Kidney (tissue), 14 donors: Measurements from ENCODE around the gene SCAMP2. TPM values are rescaled to one million over a fixed set of nuclear protein-coding genes. Genes with fewer than 3 reads are reported as not detected.
"Not testable (repeated sequence)": the region's sequence is repeated elsewhere in the genome, so short reads cannot be mapped to it uniquely, and the experiment has no call there.

Experiments
- DNase-seq, 5 donors: peaks; one replicate each; pipeline ENCODE4 v3.0.0-alpha.2; 2013 to 2020
- FAIRE-seq: peaks from 2 replicates; lab custom pipeline; 2012; peaks lifted over from hg19 to GRCh38; lab: Jason Lieb, UNC
- H3K27ac ChIP-seq, 2 donors: one replicate each; pipeline ENCODE4 v1.7.0; 2013; ENCODE audit warnings: low read depth in 2 of 2, low read length in 2 of 2, inconsistent platforms in 1 of 2
- H3K27me3 ChIP-seq: one replicate; pipeline ENCODE4 v1.7.1; 2013; ENCODE audit warnings: low read length, inconsistent platforms; ENCODE audit not compliant: control insufficient read depth, insufficient read depth
- H3K36me3 ChIP-seq, 3 donors: one replicate each; pipeline versions ENCODE4 v1.7.0 to v1.7.1; 2013; ENCODE audit warnings: low read length in 3 of 3, control low read depth in 1 of 3, inconsistent platforms in 1 of 3; ENCODE audit not compliant: insufficient read depth in 3 of 3, control insufficient read depth in 2 of 3
- H3K4me1 ChIP-seq, 3 donors: one replicate each; pipeline versions ENCODE4 v1.7.0 to v1.7.1; 2013; ENCODE audit warnings: low read length in 3 of 3, inconsistent platforms in 1 of 3, low read depth in 1 of 3; ENCODE audit not compliant: control insufficient read depth in 2 of 3, insufficient read depth in 2 of 3
- H3K4me3 ChIP-seq, 3 donors: one replicate each; pipeline versions ENCODE4 v1.7.0 to v1.8.1; 2013; ENCODE audit warnings: low read length in 3 of 3, control low read depth in 1 of 3, inconsistent platforms in 1 of 3
- H3K9ac ChIP-seq, 3 donors: one replicate each; pipeline versions ENCODE4 v1.7.0 to v1.7.1; 2013; ENCODE audit warnings: low read length in 3 of 3, control low read depth in 1 of 3, inconsistent platforms in 1 of 3
- H3K9me3 ChIP-seq, 3 donors: one replicate each; pipeline versions ENCODE4 v1.7.0 to v1.7.1; 2013; ENCODE audit warnings: low read length in 3 of 3, control low read depth in 1 of 3, inconsistent platforms in 1 of 3; ENCODE audit not compliant: control insufficient read depth in 2 of 3, insufficient read depth in 1 of 3
- intact Hi-C: fragments of 100-400 bp; cut with DNase I; formaldehyde crosslinking; loops from one replicate; pipeline ENCODE4 v1.11.1; 2022
- polyA plus RNA-seq: library from polyadenylated mRNA; stranded (reverse); fragments of 350-450 nt; fragmentation: Illumina TruSeq; extraction: RNeasy Lipid Tissue Mini Kit (QIAGEN cat#74804); gene quantifications from one replicate; pipeline ENCODE4 v1.2.3, GENCODE V29; 2014; ENCODE audit warnings: low read depth, low replicate concordance; ENCODE audit not compliant: insufficient read depth
- total RNA-seq: library from RNA; stranded (reverse); fragmentation: NEBNext Ultra II Directional; extraction: Animal tissue kit (Norgen Biotek cat#: 25700); gene quantifications from one replicate; pipeline ENCODE4 v1.2.1, GENCODE V29; 2021
- TF ChIP-seq, protein P1 (sequence below): IDR thresholded peaks from 3 replicates; pipeline ENCODE4 v1.5.1; 2012; ENCODE audit warnings: mild to moderate bottlenecking, moderate library complexity, borderline replicate concordance; ENCODE audit not compliant: insufficient read depth; ENCODE audit errors: extremely low read depth
- donor health status: control.
- donor health status: control.
- donor health status: control.
- donor health status: control.
- donor health status: control.
- donor health status: DM: yes; HTN: yes; CAD: no.
- donor health status: Normal renal cell carcinoma (clear cell type).

Gene SCAMP2
- total and polyA plus RNA-seq, 2 donors from 2014 or later = 87.9 to 102 TPM

GRCh38 chr15:74901612-74902063 lies 28.5 kb upstream of the SCAMP2 start:
- Histone ChIP-seq H3K27ac (no peak overlapping the region), H3K4me1 (peaks cover 3 to 18% (median 3%) of the 10 kb centered on the region in 3 donors), H3K9me3 (no peaks in the 10 kb centered on the region), H3K27me3 (no peaks in the 10 kb centered on the region), H3K9ac (no peak overlapping the region), H3K4me3 (no peak overlapping the region), H3K36me3 (peaks cover 3 to 39% (median 30%) of the 10 kb centered on the region in 3 donors)
- intact Hi-C loops = no loop called here
- FAIRE-seq = no peak
- TF ChIP-seq, protein P1, sequence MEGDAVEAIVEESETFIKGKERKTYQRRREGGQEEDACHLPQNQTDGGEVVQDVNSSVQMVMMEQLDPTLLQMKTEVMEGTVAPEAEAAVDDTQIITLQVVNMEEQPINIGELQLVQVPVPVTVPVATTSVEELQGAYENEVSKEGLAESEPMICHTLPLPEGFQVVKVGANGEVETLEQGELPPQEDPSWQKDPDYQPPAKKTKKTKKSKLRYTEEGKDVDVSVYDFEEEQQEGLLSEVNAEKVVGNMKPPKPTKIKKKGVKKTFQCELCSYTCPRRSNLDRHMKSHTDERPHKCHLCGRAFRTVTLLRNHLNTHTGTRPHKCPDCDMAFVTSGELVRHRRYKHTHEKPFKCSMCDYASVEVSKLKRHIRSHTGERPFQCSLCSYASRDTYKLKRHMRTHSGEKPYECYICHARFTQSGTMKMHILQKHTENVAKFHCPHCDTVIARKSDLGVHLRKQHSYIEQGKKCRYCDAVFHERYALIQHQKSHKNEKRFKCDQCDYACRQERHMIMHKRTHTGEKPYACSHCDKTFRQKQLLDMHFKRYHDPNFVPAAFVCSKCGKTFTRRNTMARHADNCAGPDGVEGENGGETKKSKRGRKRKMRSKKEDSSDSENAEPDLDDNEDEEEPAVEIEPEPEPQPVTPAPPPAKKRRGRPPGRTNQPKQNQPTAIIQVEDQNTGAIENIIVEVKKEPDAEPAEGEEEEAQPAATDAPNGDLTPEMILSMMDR = peak; percentile 69
- DNase-seq = peak in 4 of 5 donors; percentile 56 to 71 (median 66)

GRCh38 chr15:74897300-74897701 lies 24.1 kb upstream of the SCAMP2 start:
- Histone ChIP-seq H3K4me3 (no peak overlapping the region), H3K27ac (no peak overlapping the region), H3K36me3 (peaks cover 0 to 30% (median 16%) of the 10 kb centered on the region in 3 donors), H3K4me1 (peaks cover 0 to 9% (median 3%) of the 10 kb centered on the region in 3 donors), H3K27me3 (no peaks in the 10 kb centered on the region), H3K9ac (no peak overlapping the region), H3K9me3 (no peaks in the 10 kb centered on the region)
- FAIRE-seq (no peak), DNase-seq (no peak)
- intact Hi-C loops = no loop called here
- TF ChIP-seq, protein P1 = no peak

- Histone ChIP-seq H3K27me3 (no peaks in the 10 kb centered on the region), H3K9ac (no peak overlapping the region), H3K9me3 (no peaks in the 10 kb centered on the region), H3K27ac (no peak overlapping the region), H3K36me3 (peaks cover 0 to 27% (median 16%) of the 10 kb centered on the region in 3 donors), H3K4me3 (no peak overlapping the region), H3K4me1 (peaks cover 0 to 4% (median 0%) of the 10 kb centered on the region in 3 donors)
- no peak for FAIRE-seq
- TF ChIP-seq, protein P1 = no peak
- no peak for DNase-seq
- intact Hi-C loops = no loop called here
Measured at GRCh38 chr15:74896316-74896715, 23.2 kb upstream of the SCAMP2 start.

DNA sequence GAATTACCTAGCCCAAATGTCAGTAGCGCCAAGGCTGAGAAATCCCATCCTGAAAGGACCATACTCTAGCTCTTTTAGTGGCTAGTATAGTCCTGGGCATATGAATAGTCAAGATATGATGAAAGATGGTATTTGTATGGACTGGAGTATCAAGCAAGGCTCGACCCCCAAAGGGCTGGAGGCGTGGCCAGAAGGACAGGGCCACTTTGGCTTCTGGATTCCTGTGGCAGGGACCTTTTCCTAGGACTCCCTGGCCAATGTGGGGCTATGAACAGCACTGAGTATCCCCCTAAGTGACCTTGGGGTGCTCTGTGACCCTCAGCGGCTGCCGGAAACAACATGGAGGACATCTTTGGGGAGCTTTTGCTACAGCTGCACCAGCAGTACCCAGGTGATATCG lies 22.7 kb upstream of the SCAMP2 start:
- Histone ChIP-seq H3K9me3 (no peaks in the 10 kb centered on the region), H3K4me3 (no peak overlapping the region), H3K9ac (no peak overlapping the region), H3K4me1 (peaks cover 0 to 3% (median 0%) of the 10 kb centered on the region in 3 donors), H3K27ac (no peak overlapping the region), H3K36me3 (peaks cover 0 to 25% (median 16%) of the 10 kb centered on the region in 3 donors), H3K27me3 (no peaks in the 10 kb centered on the region)
- FAIRE-seq = no peak
- TF ChIP-seq, protein P1 = no peak
- intact Hi-C loops = no loop called here
- DNase-seq = no peak

DNA sequence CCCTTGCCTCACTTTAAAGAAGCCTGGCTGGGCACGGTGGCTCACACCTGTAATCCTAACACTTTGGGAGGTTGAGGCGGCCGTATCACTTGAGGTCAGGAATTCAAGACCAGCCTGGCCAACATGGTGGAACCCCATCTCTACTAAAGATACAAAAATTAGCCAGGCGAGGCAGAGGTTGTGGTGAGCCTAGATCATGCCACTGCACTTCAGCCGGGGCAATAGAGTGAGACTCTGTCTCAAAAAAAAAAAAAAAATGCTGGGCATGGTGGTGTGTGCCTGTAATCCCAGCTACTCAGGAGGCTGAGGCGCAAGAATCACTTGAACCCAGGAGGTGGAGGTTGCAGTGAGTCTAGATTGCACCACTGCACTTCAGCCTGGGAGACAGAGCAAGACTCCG lies 21.2 kb upstream of the SCAMP2 start:
- H3K9me3 ChIP-seq, intact Hi-C loops: not testable (repeated sequence)
- H3K36me3 ChIP-seq = peaks cover 0 to 14% (median 6%) of the 10 kb centered on the region in 3 donors

More for the DNA sequence above, 21.2 kb upstream of the SCAMP2 start:
- FAIRE-seq, H3K27me3 ChIP-seq, H3K4me3 ChIP-seq, H3K4me1 ChIP-seq, H3K9ac ChIP-seq, DNase-seq, H3K27ac ChIP-seq: not testable (repeated sequence)
